ENCODE measurements around the gene F2RL2. TPM values are rescaled to one million over a fixed set of nuclear protein-coding genes. Genes with fewer than 3 reads are reported as not detected.
A peak's percentile ranks its signal among the peaks of the same experiment; 100 is the strongest.

The F2RL2 gene
- total RNA-seq, 1 donor from 2014 or later = 2.4 TPM

DNA sequence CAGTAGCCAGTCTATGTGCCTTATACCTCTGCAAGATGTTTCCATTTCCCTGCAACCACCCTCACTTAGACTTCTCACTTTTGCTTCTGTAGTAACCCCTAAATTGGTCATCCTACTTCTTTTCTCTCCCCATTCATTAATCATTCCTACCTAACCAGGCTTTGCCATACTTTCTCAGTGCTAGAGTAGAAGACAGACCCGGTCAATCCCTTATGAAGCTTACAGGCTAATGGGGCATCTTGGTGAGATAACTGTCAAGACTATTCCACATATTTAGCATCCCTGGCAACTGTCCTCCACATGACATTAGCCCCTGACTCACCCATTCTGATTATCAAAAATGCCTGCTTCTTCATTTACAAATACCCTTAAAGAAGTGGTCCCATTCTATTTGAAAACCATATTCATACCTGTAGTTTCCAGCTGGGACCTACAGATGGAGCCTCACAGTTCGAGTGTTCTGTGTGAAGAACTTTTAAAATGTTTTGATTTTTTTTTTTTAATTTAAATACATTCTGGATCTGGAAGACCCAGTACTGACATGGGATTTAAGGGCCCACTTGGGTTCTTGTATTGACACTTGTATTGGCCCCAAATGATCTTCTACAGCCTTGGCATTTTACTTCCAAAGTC is 21.0 kb downstream of the F2RL2 start:
- DNase-seq (ENCODE audit: low spot score in 2 of 2, unreplicated experiment in 2 of 2) = no peak
- TF ChIP-seq, protein P1, sequence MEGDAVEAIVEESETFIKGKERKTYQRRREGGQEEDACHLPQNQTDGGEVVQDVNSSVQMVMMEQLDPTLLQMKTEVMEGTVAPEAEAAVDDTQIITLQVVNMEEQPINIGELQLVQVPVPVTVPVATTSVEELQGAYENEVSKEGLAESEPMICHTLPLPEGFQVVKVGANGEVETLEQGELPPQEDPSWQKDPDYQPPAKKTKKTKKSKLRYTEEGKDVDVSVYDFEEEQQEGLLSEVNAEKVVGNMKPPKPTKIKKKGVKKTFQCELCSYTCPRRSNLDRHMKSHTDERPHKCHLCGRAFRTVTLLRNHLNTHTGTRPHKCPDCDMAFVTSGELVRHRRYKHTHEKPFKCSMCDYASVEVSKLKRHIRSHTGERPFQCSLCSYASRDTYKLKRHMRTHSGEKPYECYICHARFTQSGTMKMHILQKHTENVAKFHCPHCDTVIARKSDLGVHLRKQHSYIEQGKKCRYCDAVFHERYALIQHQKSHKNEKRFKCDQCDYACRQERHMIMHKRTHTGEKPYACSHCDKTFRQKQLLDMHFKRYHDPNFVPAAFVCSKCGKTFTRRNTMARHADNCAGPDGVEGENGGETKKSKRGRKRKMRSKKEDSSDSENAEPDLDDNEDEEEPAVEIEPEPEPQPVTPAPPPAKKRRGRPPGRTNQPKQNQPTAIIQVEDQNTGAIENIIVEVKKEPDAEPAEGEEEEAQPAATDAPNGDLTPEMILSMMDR (IDR thresholded peaks at IDR 0.05; ENCODE audit: unreplicated experiment) = no peak
- Mint-ChIP-seq H3K27ac (no peak overlapping the region), H3K36me3 (no peaks in the 10 kb centered on the region), H3K4me3 (no peak overlapping the region), H3K27me3 (ENCODE audit: low read depth) (no peaks in the 10 kb centered on the region), H3K9me3 (peaks cover 3% of the 10 kb centered on the region), H3K4me1 (peaks cover 15% of the 10 kb centered on the region)

DNA sequence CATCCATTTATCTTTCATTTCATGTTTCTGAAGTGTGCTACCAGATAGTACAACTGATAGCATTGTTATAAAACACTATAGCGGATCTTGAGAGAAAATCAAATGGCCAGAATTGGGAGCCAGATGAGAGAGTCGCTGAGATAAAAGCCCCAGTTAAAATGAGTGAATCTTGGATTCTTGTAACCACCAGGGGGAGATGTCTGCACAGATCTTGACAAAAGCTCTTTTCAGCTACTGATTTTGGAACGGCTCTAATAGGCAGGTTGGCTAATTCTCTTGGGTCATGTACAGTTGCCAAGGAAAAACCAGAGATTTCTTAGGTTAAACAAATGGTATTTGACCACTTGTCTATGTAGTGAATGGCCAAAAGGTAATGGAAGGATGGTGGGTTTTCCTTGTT is 21.7 kb downstream of the F2RL2 start:
- H3K4me1 Mint-ChIP-seq = peaks cover 8% of the 10 kb centered on the region
- peaks cover 3% of the 10 kb centered on the region for H3K9me3 Mint-ChIP-seq
- H3K27me3 Mint-ChIP-seq (ENCODE audit: low read depth) = no peaks in the 10 kb centered on the region
- no peak overlapping the region for H3K27ac Mint-ChIP-seq
- no peak overlapping the region for H3K4me3 Mint-ChIP-seq
- TF ChIP-seq, protein P1 (IDR thresholded peaks at IDR 0.05; ENCODE audit: unreplicated experiment) = peak; percentile 82
- H3K36me3 Mint-ChIP-seq = no peaks in the 10 kb centered on the region
- no peak for DNase-seq (ENCODE audit: low spot score in 2 of 2, unreplicated experiment in 2 of 2)

DNA sequence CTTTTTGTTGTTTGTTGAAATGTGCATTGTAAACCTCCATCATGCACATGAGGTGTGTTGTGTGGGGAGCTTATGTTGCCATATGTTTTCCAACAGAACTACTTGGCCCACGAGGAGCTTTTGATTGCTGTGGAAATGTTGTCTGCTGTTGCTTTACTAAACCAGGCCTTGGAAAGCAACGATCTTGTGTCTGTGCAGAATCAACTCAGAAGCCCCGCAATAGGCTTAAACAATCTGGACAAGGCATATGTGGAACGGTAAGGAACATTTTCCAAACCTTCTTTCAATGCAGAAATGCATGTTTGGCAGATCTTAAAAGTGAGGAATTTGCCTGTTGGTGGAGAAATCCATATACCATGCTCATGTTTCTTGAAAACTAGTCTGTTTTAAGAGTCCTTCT is 22.5 kb downstream of the F2RL2 start:
- Mint-ChIP-seq H3K9me3 (peaks cover 3% of the 10 kb centered on the region), H3K27ac (no peak overlapping the region), H3K4me1 (peaks cover 2% of the 10 kb centered on the region), H3K4me3 (no peak overlapping the region), H3K36me3 (no peaks in the 10 kb centered on the region), H3K27me3 (ENCODE audit: low read depth) (no peaks in the 10 kb centered on the region)
- no peak for DNase-seq (ENCODE audit: low spot score in 2 of 2, unreplicated experiment in 2 of 2)
- TF ChIP-seq, protein P1 (IDR thresholded peaks at IDR 0.05; ENCODE audit: unreplicated experiment) = no peak

GRCh38 chr5:76598531-76598930 is 24.7 kb downstream of the F2RL2 start:
- no peaks in the 10 kb centered on the region for H3K36me3 Mint-ChIP-seq
- no peaks in the 10 kb centered on the region for H3K9me3 Mint-ChIP-seq
- H3K4me3 Mint-ChIP-seq = no peak overlapping the region
- no peaks in the 10 kb centered on the region for H3K27me3 Mint-ChIP-seq (ENCODE audit: low read depth)
- H3K4me1 Mint-ChIP-seq = no peaks in the 10 kb centered on the region
- H3K27ac Mint-ChIP-seq = no peak overlapping the region
- TF ChIP-seq, protein P1 (IDR thresholded peaks at IDR 0.05; ENCODE audit: unreplicated experiment) = no peak
- no peak for DNase-seq (ENCODE audit: low spot score in 2 of 2, unreplicated experiment in 2 of 2)

DNA sequence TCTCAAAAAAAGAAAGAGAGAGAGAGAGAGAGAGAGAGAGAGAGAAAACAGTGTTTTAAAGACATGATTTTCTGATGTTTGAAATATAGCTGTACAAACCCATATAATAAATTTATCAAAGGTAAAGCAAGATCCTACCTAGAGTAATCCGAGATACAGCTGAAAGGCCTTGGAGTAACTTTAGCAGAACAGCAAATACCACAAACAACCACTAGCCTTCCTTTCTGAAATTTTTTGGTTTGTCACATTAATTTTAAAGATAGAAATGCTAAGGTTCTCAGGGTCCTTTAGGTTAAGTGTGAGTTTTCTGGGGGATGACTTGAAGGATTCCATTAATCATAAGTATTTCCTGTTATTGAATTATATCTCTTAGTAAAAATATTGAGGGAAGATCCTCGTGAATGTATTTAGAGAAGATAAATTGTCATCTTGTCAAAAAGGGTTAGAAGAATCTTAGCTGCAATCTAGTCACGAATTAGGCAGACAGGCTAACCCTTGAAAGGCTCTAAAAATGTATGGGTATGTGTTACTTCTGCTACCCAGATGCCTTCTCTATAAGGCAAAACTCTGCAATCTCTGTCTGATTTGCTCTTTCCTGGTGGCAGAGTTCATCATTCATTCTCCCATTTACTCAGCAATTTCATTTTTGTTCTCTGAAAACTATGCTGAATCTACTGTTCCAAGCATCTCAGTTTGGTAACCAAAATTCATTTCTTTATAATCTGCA is 27.3 kb downstream of the F2RL2 start:
- Mint-ChIP-seq H3K9me3 (no peaks in the 10 kb centered on the region), H3K27ac (no peak overlapping the region), H3K36me3 (no peaks in the 10 kb centered on the region), H3K4me1 (no peaks in the 10 kb centered on the region), H3K27me3 (ENCODE audit: low read depth) (no peaks in the 10 kb centered on the region), H3K4me3 (no peak overlapping the region)
- DNase-seq (ENCODE audit: low spot score in 2 of 2, unreplicated experiment in 2 of 2) = no peak
- TF ChIP-seq, protein P1 (IDR thresholded peaks at IDR 0.05; ENCODE audit: unreplicated experiment) = no peak

Data from mesothelial cell of epicardium (in vitro differentiated cells).